AG04450 (cell line): ENCODE data around the gene THRB. TPM values are rescaled to one million over a fixed set of nuclear protein-coding genes. Genes with fewer than 3 reads are reported as not detected.

Experiments
- CTCF ChIA-PET: fragments of 300-600, 350-600 bp; formaldehyde crosslinking; extraction: SDS; loops from one replicate; lab custom pipeline; 2022; ENCODE audit warnings: antibody characterized with exemption, inconsistent platforms; lab: Charles Lee
- POLR2A ChIA-PET: fragments of 350-600 bp; formaldehyde crosslinking; extraction: SDS; loops from one replicate; lab custom pipeline; 2021; ENCODE audit warnings: antibody characterized with exemption, inconsistent platforms; lab: Yijun Ruan, JAX
- DNase-seq: peaks from one replicate; pipeline ENCODE4 v3.0.0-alpha.2; 2011; ENCODE audit warnings: low read depth, low spot score
- H3K27ac ChIP-seq: one replicate; pipeline ENCODE4 v1.5.1; 2012; ENCODE audit warnings: low read depth, low read length, control low read depth
- H3K27me3 ChIP-seq: one replicate; pipeline ENCODE4 v1.6.0; 2012; ENCODE audit warnings: low read length; ENCODE audit not compliant: control insufficient read depth, insufficient read depth
- H3K4me3 ChIP-seq: 2 replicates; pipeline ENCODE4 v1.5.1; 2011; ENCODE audit warnings: mild to moderate bottlenecking, low read depth, low read length, control low read depth
- H3K9me3 ChIP-seq: 2 replicates; pipeline ENCODE4 v1.5.1; 2012; ENCODE audit warnings: low read length; ENCODE audit not compliant: control insufficient read depth, insufficient read depth
- CTCF ChIP-seq: IDR thresholded peaks from 2 replicates; pipeline ENCODE4 v1.5.1; 2011; ENCODE audit warnings: low read depth, low read length, control low read depth, inconsistent platforms
- polyA plus RNA-seq: library from polyadenylated mRNA; depleted of rRNA; stranded (reverse); fragments of >200 nt; gene quantifications from 2 replicates; pipeline ENCODE4 v1.2.3, GENCODE V29; 2011

The THRB gene
- polyA plus RNA-seq, 1 experiment: 0.02 TPM

- Histone ChIP-seq H3K27me3 (no peaks in the 10 kb centered on the region), H3K27ac (no peak overlapping the region), H3K4me3 (no peak overlapping the region), H3K9me3 (no peaks in the 10 kb centered on the region)
- DNase-seq: no peak
- ChIA-PET CTCF (no interaction called here), POLR2A (no interaction called here)
- TF ChIP-seq CTCF: no peak
These were observed 14.8 kb downstream of the THRB start for GRCh38 chr3:24479816-24480215.

GRCh38 chr3:24476871-24477656 lies 17.6 kb downstream of the THRB start:
- no peak for DNase-seq
- Histone ChIP-seq H3K9me3 (no peaks in the 10 kb centered on the region), H3K4me3 (no peak overlapping the region), H3K27ac (no peak overlapping the region), H3K27me3 (no peaks in the 10 kb centered on the region)
- ChIA-PET POLR2A (no interaction called here), CTCF (no interaction called here)
- TF ChIP-seq CTCF: no peak

- no peak overlapping the region for H3K27ac ChIP-seq
- H3K9me3 ChIP-seq: no peaks in the 10 kb centered on the region
- ChIA-PET POLR2A (no interaction called here), CTCF (no interaction called here)
- DNase-seq: no peak
- no peak overlapping the region for H3K4me3 ChIP-seq
- no peak for TF ChIP-seq CTCF
- H3K27me3 ChIP-seq: no peaks in the 10 kb centered on the region
These were observed 18.7 kb downstream of the THRB start for GRCh38 chr3:24475925-24476324.

GRCh38 chr3:24474862-24475261 lies 19.8 kb downstream of the THRB start:
- CTCF ChIA-PET: no interaction called here
- DNase-seq: no peak
- Histone ChIP-seq H3K9me3 (no peaks in the 10 kb centered on the region), H3K27me3 (no peaks in the 10 kb centered on the region), H3K4me3 (no peak overlapping the region), H3K27ac (no peak overlapping the region)
- no peak for TF ChIP-seq CTCF
- POLR2A ChIA-PET: no interaction called here

GRCh38 chr3:24472358-24472757 lies 22.3 kb downstream of the THRB start:
- no peaks in the 10 kb centered on the region for H3K9me3 ChIP-seq
- POLR2A ChIA-PET: no interaction called here
- no peak overlapping the region for H3K4me3 ChIP-seq
- CTCF ChIA-PET: no interaction called here
- H3K27me3 ChIP-seq: no peaks in the 10 kb centered on the region
- no peak overlapping the region for H3K27ac ChIP-seq
- DNase-seq: no peak
- TF ChIP-seq CTCF: no peak
